Gastrocnemius medialis (tissue), 4 donors: Measurements from ENCODE around the gene AMH. TPM values are rescaled to one million over a fixed set of nuclear protein-coding genes. Genes with fewer than 3 reads are reported as not detected.

Experiments
- ATAC-seq, 2 donors: fragments of 150-250 bp; one replicate each; pipeline ENCODE4 v1.9.1; 2016
- DNase-seq, 2 donors: peaks; one replicate each; pipeline ENCODE4 v3.0.0-alpha.2; 2019
- H3K27ac ChIP-seq, 4 donors: fragments of 200-600 bp; sonication (generic); 1 replicate in 1 of 4; 2 replicates in 3 of 4; pipeline ENCODE4 v1.5.1; 2016 to 2018; ENCODE audit warnings: mild to moderate bottlenecking in 2 of 4, moderate library complexity in 1 of 4
- H3K27me3 ChIP-seq, 3 donors: fragments of 200-600 bp; sonication (generic) in 2 of 3; 1 replicate in 1 of 3; 2 replicates in 2 of 3; pipeline versions ENCODE4 v1.5.1 to v1.6.0; 2016 to 2019; ENCODE audit warnings: mild to moderate bottlenecking in 1 of 3, moderate library complexity in 1 of 3
- H3K36me3 ChIP-seq, 2 donors: fragments of 200-600 bp; sonication (generic) in 1 of 2; one replicate each; pipeline ENCODE4 v1.5.1; 2017 to 2018
- H3K4me1 ChIP-seq, 2 donors: fragments of 200-600 bp; sonication (generic) in 1 of 2; one replicate each; pipeline ENCODE4 v1.5.1; 2016 to 2017; ENCODE audit warnings: mild to moderate bottlenecking in 2 of 2
- H3K4me3 ChIP-seq, 4 donors: fragments of 200-600 bp; sonication (generic) in 3 of 4; 1 replicate in 1 of 4; 2 replicates in 3 of 4; pipeline ENCODE4 v1.5.1; 2016 to 2019; ENCODE audit warnings: mild to moderate bottlenecking in 2 of 4
- H3K9me3 ChIP-seq, 3 donors: fragments of 200-600 bp; sonication (generic) in 2 of 3; 1 replicate in 1 of 3; 2 replicates in 2 of 3; pipeline ENCODE4 v1.5.1; 2016 to 2019
- CTCF ChIP-seq, 5 experiments: fragments of 450-650 bp in 3 of 5; fragments of 200-600 bp in 2 of 5; sonication (generic) in 2 of 5; IDR thresholded peaks in 4 of 5; conservative IDR thresholded peaks in 1 of 5; 1 replicate in 4 of 5; 2 replicates in 1 of 5; pipeline ENCODE4 v1.5.1; 2016 to 2019; ENCODE audit warnings: antibody characterized with exemption in 5 of 5, mild to moderate bottlenecking in 3 of 5, moderate library complexity in 3 of 5
- POLR2A ChIP-seq, 2 donors: fragments of 450-650 bp; IDR thresholded peaks; one replicate each; pipeline ENCODE4 v1.6.1; 2017; ENCODE audit warnings: antibody characterized with exemption in 2 of 2, mild to moderate bottlenecking in 2 of 2, moderate library complexity in 2 of 2
- in situ Hi-C, 4 donors: fragments of 200-750 bp; cut with MboI; loops; one replicate each; pipeline versions ENCODE4 v1.15.0 to v1.8.0; 2017; ENCODE audit warnings: low sequenced_read_pairs in 4 of 4
- intact Hi-C: fragments of 100-400 bp; cut with DNase I; formaldehyde crosslinking; loops from one replicate; pipeline ENCODE4 v1.15.1; 2023; ENCODE audit warnings: low total_unique reads
- total RNA-seq, 4 donors: library from RNA; depleted of rRNA; stranded (reverse); fragments of >200 nt; gene quantifications; one replicate each; pipeline versions ENCODE4 v1.1.0 to v1.2.3, GENCODE V29; 2016

The AMH gene
- total RNA-seq, 4 donors from 2014 or later, result 0.80 to 3.9 (median 1.2) TPM

- in situ Hi-C loops, result no loop called here
- Histone ChIP-seq H3K4me3 (no peak overlapping the region), H3K4me1 (peaks cover 12 to 13% of the 10 kb centered on the region in 2 donors), H3K27ac (peak overlapping the region; percentile 4 to 34 (median 26)), H3K9me3 (no peaks in the 10 kb centered on the region), H3K27me3 (no peaks in the 10 kb centered on the region), H3K36me3 (no peaks in the 10 kb centered on the region)
- peak in 1 of 2 donors; percentile 27 for TF ChIP-seq POLR2A (IDR thresholded peaks at IDR 0.05)
- TF ChIP-seq CTCF (IDR thresholded peaks at IDR 0.05 in 4 of 5, conservative IDR thresholded peaks at IDR 0.05 in 1 of 5), result no peak
- DNase-seq, result peak; percentile 61 to 62
- no peak for ATAC-seq
- intact Hi-C loops, result no loop called here
These were observed 17.3 kb downstream of the AMH start for GRCh38 chr19:2266183-2266993.

- TF ChIP-seq POLR2A (IDR thresholded peaks at IDR 0.05), result no peak
- in situ Hi-C loops, result no loop called here
- H3K4me1 ChIP-seq, result peaks cover 33 to 34% of the 10 kb centered on the region in 2 donors
- no peaks in the 10 kb centered on the region for H3K27me3 ChIP-seq
- H3K36me3 ChIP-seq, result peaks cover 0 to 18% of the 10 kb centered on the region in 2 donors
- peak overlapping the region; percentile 72 to 100 (median 94) for H3K27ac ChIP-seq
- intact Hi-C loops, result loop anchor here (2.0 kb wide), 1 partner anchor 172 kb away; the partner anchor contains the start of genes IZUMO4 and MOB3A
- ATAC-seq (no peak), DNase-seq (no peak)
- no peaks in the 10 kb centered on the region for H3K9me3 ChIP-seq
- H3K4me3 ChIP-seq, result peak overlapping the region; percentile 67 to 100 (median 82)
These were observed 19.3 kb downstream of the AMH start for GRCh38 chr19:2268480-2268830.

GRCh38 chr19:2268861-2269243, 19.7 kb downstream of the AMH start:
- Histone ChIP-seq H3K4me1 (peaks cover 35 to 37% of the 10 kb centered on the region in 2 donors), H3K27me3 (no peaks in the 10 kb centered on the region), H3K9me3 (no peaks in the 10 kb centered on the region), H3K36me3 (peaks cover 0 to 19% of the 10 kb centered on the region in 2 donors), H3K4me3 (peak overlapping the region; percentile 67 to 100 (median 82)), H3K27ac (peak overlapping the region; percentile 72 to 100 (median 94))
- intact Hi-C loops, result loop anchor here (1.0 to 2.0 kb wide), 3 partner anchors 13 to 172 kb away; partner anchors contain the start of genes AP3D1, IZUMO4, JSRP1 and MOB3A
- in situ Hi-C loops, result no loop called here
- TF ChIP-seq CTCF (IDR thresholded peaks at IDR 0.05 in 4 of 5, conservative IDR thresholded peaks at IDR 0.05 in 1 of 5) (no peak), POLR2A (IDR thresholded peaks at IDR 0.05) (no peak)
- ATAC-seq (no peak), DNase-seq (no peak)

- Histone ChIP-seq H3K9me3 (no peaks in the 10 kb centered on the region), H3K36me3 (peaks cover 0 to 19% of the 10 kb centered on the region in 2 donors), H3K27ac (peak overlapping the region; percentile 99 to 100 (median 100)), H3K4me3 (peak overlapping the region; percentile 88 to 100 (median 98)), H3K4me1 (peaks cover 35 to 41% of the 10 kb centered on the region in 2 donors), H3K27me3 (no peaks in the 10 kb centered on the region)
- intact Hi-C loops (loop anchor here (1.0 to 5.0 kb wide), 6 partner anchors 13 to 173 kb away; partner anchors contain the start of genes AP3D1, IZUMO4, JSRP1 and LSM7), in situ Hi-C loops (no loop called here)
- TF ChIP-seq POLR2A (IDR thresholded peaks at IDR 0.05) (peak; percentile 100), CTCF (IDR thresholded peaks at IDR 0.05 in 4 of 5, conservative IDR thresholded peaks at IDR 0.05 in 1 of 5) (peak in 4 of 5 experiments; percentile 26 to 66 (median 52))
- peak; percentile 82 to 89 for ATAC-seq
- DNase-seq, result peak; percentile 97 to 99
These were observed 20.4 kb downstream of the AMH start for GRCh38 chr19:2269244-2270156.
